Parathyroid adenoma (tissue), 2 donors: ENCODE data around the gene RAB14.

Experiments
- H2AFZ ChIP-seq: fragments of 300-600 bp; sonication (generic); one replicate; pipeline ENCODE4 v1.7.0; 2017; ENCODE audit warnings: antibody characterized with exemption, mild to moderate bottlenecking
- H3K27ac ChIP-seq: fragments of 300-600 bp; sonication (generic); one replicate; pipeline ENCODE4 v1.7.0; 2017
- H3K27me3 ChIP-seq: fragments of 300-600 bp; sonication (generic); one replicate; pipeline ENCODE4 v1.7.0; 2017; ENCODE audit warnings: low read length; ENCODE audit not compliant: control insufficient read depth, insufficient read depth
- H3K36me3 ChIP-seq: fragments of 300-600 bp; sonication (generic); one replicate; pipeline ENCODE4 v1.7.0; 2017; ENCODE audit warnings: low read length; ENCODE audit not compliant: control insufficient read depth, insufficient read depth
- H3K4me1 ChIP-seq: fragments of 300-600 bp; sonication (generic); one replicate; pipeline ENCODE4 v1.7.0; 2017; ENCODE audit warnings: control low read depth
- H3K4me2 ChIP-seq: fragments of 300-600 bp; sonication (generic); one replicate; pipeline ENCODE4 v1.7.0; 2017; ENCODE audit warnings: low read length
- H3K4me3 ChIP-seq: fragments of 300-600 bp; sonication (generic); one replicate; pipeline ENCODE4 v1.7.0; 2017; ENCODE audit warnings: low read depth, low read length
- H3K79me2 ChIP-seq: fragments of 300-600 bp; sonication (generic); one replicate; pipeline ENCODE4 v1.7.0; 2017; ENCODE audit warnings: control low read depth
- H3K9ac ChIP-seq: fragments of 300-600 bp; sonication (generic); one replicate; pipeline ENCODE4 v1.7.0; 2017; ENCODE audit warnings: mild to moderate bottlenecking
- H3K9me3 ChIP-seq: fragments of 300-600 bp; sonication (generic); one replicate; pipeline ENCODE4 v1.7.0; 2017; ENCODE audit warnings: low read length; ENCODE audit not compliant: control insufficient read depth
- CTCF ChIP-seq: fragments of 300-600 bp; sonication (generic); IDR thresholded peaks from one replicate; pipeline ENCODE4 v1.7.0; 2017; ENCODE audit warnings: antibody characterized with exemption, mild to moderate bottlenecking
- donor health status: primary hyperparathyroidism.

Gene RAB14

GRCh38 chr9:121227862-121228261, 26.2 kb upstream of the RAB14 start:
- no peak for TF ChIP-seq CTCF
- no peak overlapping the region for H3K4me2 ChIP-seq
- no peak overlapping the region for H3K9ac ChIP-seq
- no peaks in the 10 kb centered on the region for H3K4me1 ChIP-seq
- H3K9me3 ChIP-seq, result no peaks in the 10 kb centered on the region
- no peaks in the 10 kb centered on the region for H3K79me2 ChIP-seq
- H3K4me3 ChIP-seq, result no peak overlapping the region
- no peaks in the 10 kb centered on the region for H3K27me3 ChIP-seq
- no peak overlapping the region for H3K27ac ChIP-seq
- H2AFZ ChIP-seq, result no peak overlapping the region
- no peaks in the 10 kb centered on the region for H3K36me3 ChIP-seq

GRCh38 chr9:121226175-121226574, 24.5 kb upstream of the RAB14 start:
- H3K9ac ChIP-seq, result no peak overlapping the region
- no peak for TF ChIP-seq CTCF
- no peaks in the 10 kb centered on the region for H3K4me1 ChIP-seq
- no peaks in the 10 kb centered on the region for H3K36me3 ChIP-seq
- H3K4me2 ChIP-seq, result no peak overlapping the region
- no peak overlapping the region for H2AFZ ChIP-seq
- H3K27me3 ChIP-seq, result no peaks in the 10 kb centered on the region
- H3K4me3 ChIP-seq, result no peak overlapping the region
- H3K27ac ChIP-seq, result no peak overlapping the region
- no peaks in the 10 kb centered on the region for H3K79me2 ChIP-seq
- H3K9me3 ChIP-seq, result no peaks in the 10 kb centered on the region

GRCh38 chr9:121225240-121225639, 23.6 kb upstream of the RAB14 start:
- no peak overlapping the region for H3K9ac ChIP-seq
- no peaks in the 10 kb centered on the region for H3K27me3 ChIP-seq
- H3K4me3 ChIP-seq, result no peak overlapping the region
- H3K79me2 ChIP-seq, result no peaks in the 10 kb centered on the region
- H3K27ac ChIP-seq, result no peak overlapping the region
- no peaks in the 10 kb centered on the region for H3K9me3 ChIP-seq
- TF ChIP-seq CTCF, result no peak
- H3K4me2 ChIP-seq, result no peak overlapping the region
- H2AFZ ChIP-seq, result no peak overlapping the region
- H3K4me1 ChIP-seq, result no peaks in the 10 kb centered on the region
- no peaks in the 10 kb centered on the region for H3K36me3 ChIP-seq

- no peak overlapping the region for H3K4me2 ChIP-seq
- no peak overlapping the region for H2AFZ ChIP-seq
- TF ChIP-seq CTCF, result peak; percentile 32
- no peaks in the 10 kb centered on the region for H3K27me3 ChIP-seq
- no peak overlapping the region for H3K4me3 ChIP-seq
- H3K4me1 ChIP-seq, result no peaks in the 10 kb centered on the region
- H3K27ac ChIP-seq, result no peak overlapping the region
- H3K36me3 ChIP-seq, result no peaks in the 10 kb centered on the region
- no peaks in the 10 kb centered on the region for H3K79me2 ChIP-seq
- H3K9me3 ChIP-seq, result no peaks in the 10 kb centered on the region
- H3K9ac ChIP-seq, result no peak overlapping the region
Observed at GRCh38 chr9:121222524-121223171, 21.0 kb upstream of the RAB14 start.

GRCh38 chr9:121221664-121222055, 20.0 kb upstream of the RAB14 start:
- Histone ChIP-seq H3K79me2 (no peaks in the 10 kb centered on the region), H3K27me3 (no peaks in the 10 kb centered on the region), H3K36me3 (no peaks in the 10 kb centered on the region), H3K9me3 (no peaks in the 10 kb centered on the region), H2AFZ (no peak overlapping the region), H3K27ac (no peak overlapping the region), H3K4me3 (no peak overlapping the region), H3K4me2 (no peak overlapping the region), H3K9ac (no peak overlapping the region), H3K4me1 (no peaks in the 10 kb centered on the region)
- TF ChIP-seq CTCF, result no peak
